Epithelial cell of esophagus (primary cell): ENCODE measurements around the gene SERGEF.

Experiments used
- DNase-seq: peaks from one replicate; pipeline ENCODE4 v3.0.0; 2010; ENCODE audit warnings: low read depth
- H3K4me3 ChIP-seq: 2 replicates; pipeline ENCODE4 v1.5.1; 2011; ENCODE audit warnings: mild to moderate bottlenecking, low read length, control low read depth
- TF ChIP-seq, protein P1 (sequence below): IDR thresholded peaks from 2 replicates; pipeline ENCODE4 v1.5.1; 2011; ENCODE audit warnings: low read depth, mild to moderate bottlenecking, low read length, control low read depth, inconsistent platforms; ENCODE audit not compliant: insufficient read depth; ENCODE audit errors: missing control alignments

SERGEF gene

DNA sequence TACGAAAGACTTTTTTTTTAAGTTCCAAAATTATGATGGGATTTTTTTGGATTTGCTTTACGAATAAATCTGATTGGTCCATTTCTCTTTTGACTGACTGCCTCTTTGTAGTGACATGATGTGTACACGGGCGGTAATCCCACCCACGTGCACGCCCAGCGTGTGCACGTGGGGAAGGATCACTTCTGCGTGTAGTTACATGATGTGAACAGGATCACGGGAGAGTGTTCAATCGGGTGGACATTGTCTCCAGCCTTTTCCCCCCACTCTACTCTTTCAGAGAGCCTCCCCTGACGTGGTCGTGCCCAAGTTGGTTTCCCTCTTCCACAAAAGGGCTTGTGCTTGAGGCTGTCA lies 235.1 kb downstream of the SERGEF start:
- no peak overlapping the region for H3K4me3 ChIP-seq
- TF ChIP-seq, protein P1, sequence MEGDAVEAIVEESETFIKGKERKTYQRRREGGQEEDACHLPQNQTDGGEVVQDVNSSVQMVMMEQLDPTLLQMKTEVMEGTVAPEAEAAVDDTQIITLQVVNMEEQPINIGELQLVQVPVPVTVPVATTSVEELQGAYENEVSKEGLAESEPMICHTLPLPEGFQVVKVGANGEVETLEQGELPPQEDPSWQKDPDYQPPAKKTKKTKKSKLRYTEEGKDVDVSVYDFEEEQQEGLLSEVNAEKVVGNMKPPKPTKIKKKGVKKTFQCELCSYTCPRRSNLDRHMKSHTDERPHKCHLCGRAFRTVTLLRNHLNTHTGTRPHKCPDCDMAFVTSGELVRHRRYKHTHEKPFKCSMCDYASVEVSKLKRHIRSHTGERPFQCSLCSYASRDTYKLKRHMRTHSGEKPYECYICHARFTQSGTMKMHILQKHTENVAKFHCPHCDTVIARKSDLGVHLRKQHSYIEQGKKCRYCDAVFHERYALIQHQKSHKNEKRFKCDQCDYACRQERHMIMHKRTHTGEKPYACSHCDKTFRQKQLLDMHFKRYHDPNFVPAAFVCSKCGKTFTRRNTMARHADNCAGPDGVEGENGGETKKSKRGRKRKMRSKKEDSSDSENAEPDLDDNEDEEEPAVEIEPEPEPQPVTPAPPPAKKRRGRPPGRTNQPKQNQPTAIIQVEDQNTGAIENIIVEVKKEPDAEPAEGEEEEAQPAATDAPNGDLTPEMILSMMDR: no peak
- no peak for DNase-seq

GRCh38 chr11:17777086-17777737 lies 235.6 kb downstream of the SERGEF start:
- TF ChIP-seq, protein P1: no peak
- H3K4me3 ChIP-seq: no peak overlapping the region
- no peak for DNase-seq

DNA sequence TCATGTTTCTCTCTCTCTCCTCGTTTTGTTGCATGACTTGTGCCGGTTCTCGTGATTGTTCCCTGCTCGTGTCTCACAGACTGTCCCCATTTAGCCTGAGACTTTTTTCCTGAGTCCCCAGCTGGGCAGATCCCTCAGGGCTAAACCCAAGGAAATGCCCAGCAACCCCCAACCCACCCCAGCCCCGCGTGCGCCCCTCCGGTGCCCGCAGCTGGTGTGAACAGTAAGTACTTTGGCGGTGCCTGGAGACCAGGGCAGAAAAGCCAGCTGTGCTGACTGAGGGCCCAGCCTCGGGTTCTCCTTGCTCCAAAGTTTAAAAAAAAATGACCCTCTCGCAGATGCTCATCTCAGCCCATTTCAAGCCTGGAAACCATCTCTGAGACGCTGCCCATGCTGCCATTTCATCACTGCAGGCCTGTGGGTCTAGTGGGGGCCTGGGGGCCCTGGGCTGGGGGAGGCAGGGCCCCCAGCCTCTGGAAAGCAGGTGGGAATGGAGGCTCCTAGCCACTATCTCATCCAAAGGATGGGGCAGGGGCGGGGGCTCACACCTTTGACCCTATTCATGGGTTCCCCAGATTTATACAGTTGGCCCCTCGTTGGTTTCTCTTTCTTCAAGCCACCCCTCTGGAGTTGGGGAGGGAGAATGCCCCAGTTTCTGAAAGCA lies 236.5 kb downstream of the SERGEF start:
- TF ChIP-seq, protein P1: no peak
- DNase-seq: no peak
- H3K4me3 ChIP-seq: no peak overlapping the region

- DNase-seq: no peak
- TF ChIP-seq, protein P1: no peak
- H3K4me3 ChIP-seq: no peak overlapping the region
These were observed 237.2 kb downstream of the SERGEF start for GRCh38 chr11:17775507-17776211.

- H3K4me3 ChIP-seq: no peak overlapping the region
- TF ChIP-seq, protein P1: no peak
- DNase-seq: no peak
These were observed 237.9 kb downstream of the SERGEF start for GRCh38 chr11:17775035-17775348.

DNA sequence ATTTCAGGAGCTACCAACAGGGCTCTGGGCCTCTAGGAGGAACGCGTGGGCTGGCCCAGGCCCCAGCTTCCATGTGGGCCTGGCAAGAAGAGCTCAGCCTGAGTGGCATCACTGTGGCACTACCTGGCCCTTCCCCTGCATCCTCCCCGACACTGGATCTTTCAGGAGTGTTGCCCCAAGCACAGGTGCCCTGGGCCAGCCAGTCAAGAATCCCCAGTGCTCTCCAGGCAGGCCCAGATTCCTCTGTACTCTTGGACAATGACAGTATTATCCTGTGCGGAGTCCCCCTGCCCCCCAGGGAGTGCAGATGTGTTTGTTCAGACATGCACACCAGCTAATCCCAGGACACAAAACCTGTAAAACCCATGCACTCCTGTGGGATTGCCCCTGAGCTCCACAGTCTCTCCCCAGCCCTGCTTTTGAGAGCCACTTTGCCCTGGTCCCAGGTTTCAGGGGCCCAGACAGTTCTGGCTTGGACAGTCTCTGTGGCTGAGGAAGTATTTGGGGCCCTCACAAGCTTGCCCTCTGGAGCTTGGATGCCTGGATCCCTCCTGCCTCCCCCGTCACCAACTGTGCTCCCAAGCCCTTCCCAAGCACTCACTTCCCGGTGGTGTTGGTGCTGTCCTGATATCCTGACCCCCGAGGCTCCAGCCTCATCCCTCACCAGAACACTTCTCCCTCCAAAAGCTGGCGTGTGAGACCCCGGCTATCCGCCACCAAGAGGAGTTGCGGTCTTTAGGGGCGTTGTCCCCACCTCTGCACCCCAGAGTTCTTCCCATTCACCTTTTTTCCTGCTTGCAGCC lies 238.4 kb downstream of the SERGEF start:
- DNase-seq: no peak
- H3K4me3 ChIP-seq: no peak overlapping the region
- TF ChIP-seq, protein P1: no peak
